HTERT RPE-1 (cell line): ENCODE data around the gene CACNA1F.

Experiments
- in situ Hi-C: fragments of 300-500 bp; cut with MboI; formaldehyde crosslinking; loops from 4 replicates; pipeline ENCODE4 v1.14.3; 2020; ENCODE audit warnings: low sequenced_read_pairs

The CACNA1F gene

DNA sequence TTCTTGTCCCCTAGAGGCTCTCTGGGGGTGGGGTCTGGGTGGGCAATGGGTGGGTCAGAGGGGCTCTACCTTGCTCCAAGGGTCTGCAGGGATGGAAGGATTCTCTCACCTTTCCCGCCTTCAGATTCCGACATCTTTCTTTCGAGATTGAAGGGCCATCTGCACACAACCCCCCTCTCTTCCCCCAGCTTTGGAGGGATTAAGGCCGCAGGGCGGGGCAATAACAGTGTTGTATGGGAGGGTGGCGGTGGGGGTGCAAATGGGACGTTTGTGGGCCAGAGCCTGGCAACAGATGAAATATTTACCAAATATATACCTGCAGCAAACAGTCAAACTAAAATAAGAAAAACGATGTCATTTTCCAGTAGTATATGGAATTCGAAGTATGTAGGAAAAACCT, at the start of gene CACNA1F:
Gene CACNA1F, minus strand, starts transcription at position 165 of the 400 bp plus-strand sequence. Its CDS starts 31 bp downstream, at position 134.
- in situ Hi-C loops = no loop called here

DNA sequence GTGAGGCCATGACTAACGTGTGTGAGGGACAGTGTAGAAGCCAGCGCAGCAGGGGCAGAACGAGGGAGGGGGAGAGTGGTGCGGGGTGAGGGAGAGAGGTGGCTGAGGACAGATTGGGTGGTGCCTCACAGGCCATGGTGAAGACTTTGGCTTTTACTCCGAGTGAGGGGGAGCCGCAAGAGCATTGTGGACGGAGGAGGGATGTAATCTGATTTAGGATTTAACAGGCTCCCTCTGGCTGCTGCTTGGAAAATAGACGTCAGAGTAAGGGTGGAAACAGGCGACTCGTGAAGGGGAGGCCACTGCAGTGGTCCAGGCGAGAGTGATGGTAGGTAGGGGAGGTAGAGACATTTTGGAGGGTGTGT, 49.5 kb upstream of the CACNA1F start:
- in situ Hi-C loops = no loop called here

DNA sequence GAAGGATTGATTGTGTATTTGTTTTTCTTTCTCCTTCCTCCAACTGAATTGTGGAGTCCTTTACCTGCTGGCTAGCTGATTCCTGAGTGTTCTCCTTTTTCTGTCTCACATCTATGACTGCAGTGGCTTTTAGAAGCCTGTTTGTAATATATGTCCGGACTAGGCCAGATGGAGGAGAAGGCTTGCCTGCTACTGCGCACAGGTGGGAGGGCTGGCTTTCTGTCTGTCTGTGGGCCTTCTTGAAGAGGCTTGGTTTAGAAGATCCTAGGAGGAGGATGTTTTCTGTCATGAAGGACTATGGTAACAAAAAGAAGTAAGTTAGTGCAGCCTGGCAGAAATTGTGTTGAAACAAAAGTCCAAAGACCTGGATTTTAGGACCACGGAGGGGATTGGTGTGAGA, 44.9 kb upstream of the CACNA1F start:
- in situ Hi-C loops = no loop called here

DNA sequence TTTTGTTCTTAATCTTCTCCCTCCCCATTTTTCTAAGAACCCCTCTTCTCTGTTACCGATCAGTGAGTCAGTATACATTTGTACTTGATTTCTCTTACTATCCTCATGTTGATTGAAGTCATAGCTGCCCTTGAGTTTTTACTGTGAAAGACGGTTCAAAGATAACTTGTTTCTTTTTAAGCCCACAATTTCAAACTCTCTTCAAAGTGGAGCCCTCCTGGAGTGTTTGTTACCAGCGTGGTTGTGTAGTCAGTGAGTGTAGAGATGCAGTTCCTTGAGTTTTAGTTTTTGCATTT, 44.3 kb upstream of the CACNA1F start:
- in situ Hi-C loops = no loop called here

DNA sequence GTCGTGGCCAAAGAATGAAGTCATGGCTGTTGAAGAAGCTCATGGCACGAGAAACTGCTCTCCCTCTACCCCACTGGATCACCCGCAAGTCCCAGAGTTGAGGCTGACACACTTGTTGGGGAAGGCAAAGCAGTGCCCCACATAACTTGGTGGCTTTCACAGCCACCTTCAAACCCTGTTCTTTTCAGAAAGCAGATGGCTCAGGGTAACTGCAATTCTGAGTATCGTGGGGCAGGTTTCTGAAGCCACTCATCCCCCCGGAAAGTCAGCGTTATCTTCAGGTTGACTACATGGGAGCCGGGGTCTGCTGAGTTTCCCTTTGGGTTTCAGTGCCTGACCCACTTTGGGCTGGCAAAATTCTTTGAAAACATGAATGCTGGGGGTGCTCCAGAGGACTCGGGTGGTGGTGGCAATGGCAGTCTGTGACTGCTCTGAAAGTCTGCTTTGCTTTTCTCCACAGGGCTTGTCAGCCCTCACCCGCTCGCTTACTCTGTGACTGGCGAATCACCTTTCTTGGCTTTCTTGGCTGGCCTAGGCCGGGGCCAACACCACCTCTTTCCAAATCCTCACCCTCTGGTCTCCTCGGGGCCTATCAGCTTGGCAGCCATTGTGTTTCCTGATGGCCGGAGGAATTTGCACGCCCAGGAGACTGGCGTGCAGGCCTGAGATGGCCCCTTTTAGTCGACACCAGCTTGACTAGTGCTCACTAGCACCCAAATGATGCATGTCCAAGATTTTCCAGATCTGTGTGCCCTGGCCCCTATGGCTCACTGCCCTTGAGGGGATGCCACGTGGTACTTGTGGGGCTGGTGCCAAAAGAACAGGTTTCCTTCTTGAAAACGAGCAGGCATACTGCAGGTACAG, 43.8 kb upstream of the CACNA1F start:
- in situ Hi-C loops = no loop called here

DNA sequence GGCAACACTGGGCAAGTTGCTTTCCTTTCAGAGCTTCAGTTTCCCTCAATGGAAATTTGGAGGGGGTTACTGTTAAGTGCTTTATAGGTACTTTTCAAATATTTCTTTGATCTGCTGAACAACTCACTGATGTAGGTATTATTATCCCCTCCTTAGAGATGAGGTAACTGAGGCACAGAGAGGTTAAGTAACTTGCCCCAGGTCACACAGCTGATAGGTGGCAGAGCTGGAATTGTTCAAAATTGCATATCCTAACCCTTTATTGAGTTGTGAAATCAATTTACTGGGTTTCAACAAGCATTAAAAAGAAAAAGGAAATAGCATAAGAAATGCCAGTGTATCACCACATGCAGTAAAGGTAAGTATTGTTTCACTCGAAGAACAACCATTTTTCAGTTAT, 43.1 kb upstream of the CACNA1F start:
- in situ Hi-C loops = no loop called here

DNA sequence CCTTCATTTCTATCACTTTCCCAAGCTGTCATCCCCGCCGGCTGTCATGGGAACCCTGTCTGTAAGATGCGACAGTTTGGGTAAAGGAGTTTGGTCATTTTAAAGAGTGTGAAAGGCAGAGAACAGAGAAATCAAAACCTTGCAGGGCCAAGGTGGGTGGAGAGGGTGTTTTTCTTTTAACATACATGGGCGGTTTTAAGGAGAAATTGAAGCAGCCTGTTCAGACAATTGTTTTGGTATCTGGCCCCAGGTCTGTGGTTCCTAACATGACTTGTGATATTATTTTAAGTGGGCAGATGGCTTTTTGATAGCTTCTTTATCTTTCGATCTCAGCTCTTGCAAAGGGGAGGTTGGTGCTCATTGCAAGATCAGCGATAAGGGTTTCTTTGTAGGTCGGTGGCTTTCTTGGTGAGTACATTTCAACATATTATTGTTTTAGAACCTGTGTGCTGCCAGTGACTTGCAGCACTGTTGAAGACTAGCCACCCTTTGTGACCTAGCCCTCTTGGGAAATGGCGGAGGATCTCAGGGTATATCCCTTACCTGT, 40.1 kb upstream of the CACNA1F start:
- in situ Hi-C loops = no loop called here

DNA sequence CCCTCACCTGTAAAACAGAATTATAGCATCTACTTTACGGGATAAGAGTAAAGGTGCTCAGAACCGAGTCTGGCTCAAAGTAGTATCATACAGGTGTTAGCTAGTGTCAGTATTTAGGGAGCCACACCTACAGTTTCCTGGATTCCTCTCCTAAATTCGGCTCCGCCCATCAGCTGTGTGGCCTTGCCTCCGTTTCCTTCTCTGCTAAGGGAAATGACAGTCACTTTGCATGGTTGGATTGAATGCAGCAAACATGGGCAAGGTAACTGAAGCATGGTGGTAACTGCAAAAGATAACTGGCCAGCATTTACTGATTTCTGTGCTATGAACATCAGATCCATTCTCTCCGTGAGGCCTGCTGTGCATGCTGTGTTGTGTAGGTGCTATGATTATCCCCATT, 39.3 kb upstream of the CACNA1F start:
- in situ Hi-C loops = no loop called here

DNA sequence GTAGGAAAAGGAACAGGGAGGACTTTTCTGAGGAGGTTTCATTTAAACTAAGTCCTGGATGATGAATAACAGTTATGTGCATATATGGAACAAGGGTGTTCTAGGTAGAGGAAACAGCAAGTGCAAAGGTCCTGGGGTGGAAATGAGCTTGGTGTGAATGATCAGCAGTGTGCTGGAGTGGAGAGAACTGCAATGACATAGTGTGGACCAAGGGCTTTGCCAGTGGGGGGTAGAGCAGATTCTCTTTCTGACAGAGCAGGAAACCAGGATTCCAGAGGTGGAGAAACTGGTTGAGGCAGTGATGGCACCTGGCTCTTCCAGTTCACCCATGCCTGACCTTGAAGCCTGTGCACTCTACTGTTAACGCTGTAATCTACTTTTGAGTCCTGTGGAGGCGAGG, 38.2 kb upstream of the CACNA1F start:
- in situ Hi-C loops = no loop called here

DNA sequence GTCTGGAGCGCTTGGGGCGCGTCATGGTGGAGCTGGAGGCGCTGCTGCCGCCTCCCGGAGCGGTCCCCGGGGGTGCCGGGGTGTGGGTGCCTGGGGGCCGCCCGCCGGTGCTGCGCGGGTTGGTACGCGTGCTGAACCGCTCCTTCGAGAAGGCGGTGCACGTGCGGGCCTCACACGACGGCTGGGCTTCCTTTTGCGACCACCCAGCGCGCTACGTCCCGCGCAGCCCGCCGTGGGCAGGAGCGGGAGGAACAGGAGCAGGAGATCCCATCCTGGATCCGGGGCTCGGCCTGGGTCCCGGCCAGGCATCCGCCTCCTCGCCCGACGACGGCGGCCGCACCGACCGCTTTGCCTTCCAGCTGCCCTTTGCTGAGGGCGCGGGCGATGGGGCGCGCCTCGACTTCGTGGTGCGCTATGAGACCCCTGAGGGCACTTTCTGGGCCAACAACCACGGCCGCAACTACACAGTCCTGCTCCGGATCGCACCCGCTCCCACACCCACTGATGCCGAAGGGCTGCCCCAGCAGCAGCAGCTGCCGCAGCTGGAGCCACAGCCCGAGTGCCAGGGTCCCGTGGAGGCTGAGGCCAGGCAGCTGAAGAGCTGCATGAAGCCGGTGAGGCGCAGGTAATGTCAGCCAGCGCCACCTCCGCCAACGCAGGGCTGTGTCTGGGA, 37.2 kb upstream of the CACNA1F start:
- in situ Hi-C loops = no loop called here

DNA sequence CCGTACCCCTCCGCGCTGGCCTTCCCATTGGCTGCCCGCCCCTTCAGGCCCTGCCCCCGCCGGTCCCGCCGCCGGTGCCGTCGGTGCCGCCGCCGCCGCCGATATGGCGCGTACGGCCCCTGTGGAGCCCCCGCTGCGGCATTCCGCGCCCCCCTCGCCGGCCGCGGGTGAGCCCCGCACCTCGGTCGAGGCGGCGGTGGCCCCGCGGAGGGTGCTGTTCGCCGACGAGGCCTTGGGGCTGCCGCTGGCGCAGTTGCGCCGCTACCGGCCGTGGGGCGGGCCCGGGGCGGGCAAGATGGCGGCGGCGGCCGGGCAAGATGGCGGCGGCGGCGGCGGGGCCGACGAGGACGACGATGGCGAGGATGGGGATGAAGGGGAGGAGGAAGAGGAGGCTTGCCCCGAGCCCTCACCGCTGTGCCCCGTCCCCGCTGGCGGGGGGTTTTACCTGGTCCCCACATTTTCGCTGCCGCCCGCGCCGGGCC, 36.7 kb upstream of the CACNA1F start, which contains the start of gene PPP1R3F:
Gene PPP1R3F, plus strand, starts transcription at position 27 of the 482 bp plus-strand sequence. Its CDS starts 77 bp downstream, at position 104.
- in situ Hi-C loops = no loop called here

DNA sequence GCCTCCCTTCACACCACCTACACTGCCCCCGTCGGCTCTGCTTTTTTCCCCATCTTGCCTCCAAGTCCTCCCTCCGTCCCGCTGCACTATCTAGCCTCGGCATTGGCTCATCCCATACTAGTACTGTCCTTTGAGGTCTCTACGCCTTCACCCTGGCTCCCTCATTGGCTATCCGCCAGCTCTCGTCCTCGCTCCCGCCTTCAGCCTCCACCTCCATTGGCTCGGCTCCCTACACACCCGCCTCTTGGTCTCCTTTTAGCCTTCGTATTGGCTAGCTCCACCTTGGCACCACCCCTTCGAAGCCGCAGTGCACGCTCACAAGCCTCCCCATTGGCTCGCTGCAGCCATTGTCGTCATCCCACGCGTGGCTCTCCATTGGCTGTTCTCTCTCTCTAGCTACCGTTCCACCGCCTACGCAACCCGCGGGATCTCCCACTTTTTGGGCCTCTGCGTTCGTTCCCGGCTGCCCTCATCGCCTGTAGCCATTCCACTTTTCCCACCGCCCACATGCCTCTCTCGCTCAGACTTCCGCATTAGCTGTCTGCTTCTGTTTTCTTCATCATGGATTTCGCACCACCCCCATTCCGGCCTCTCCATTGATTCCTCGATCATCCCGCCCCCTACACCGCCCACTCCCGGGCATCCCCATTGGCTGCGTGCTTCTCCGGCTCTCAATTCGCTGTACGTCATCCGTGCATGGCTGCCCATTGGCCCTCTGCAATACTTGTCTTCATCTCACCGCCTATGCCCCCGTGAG, 36.0 kb upstream of the CACNA1F start:
- in situ Hi-C loops = no loop called here

DNA sequence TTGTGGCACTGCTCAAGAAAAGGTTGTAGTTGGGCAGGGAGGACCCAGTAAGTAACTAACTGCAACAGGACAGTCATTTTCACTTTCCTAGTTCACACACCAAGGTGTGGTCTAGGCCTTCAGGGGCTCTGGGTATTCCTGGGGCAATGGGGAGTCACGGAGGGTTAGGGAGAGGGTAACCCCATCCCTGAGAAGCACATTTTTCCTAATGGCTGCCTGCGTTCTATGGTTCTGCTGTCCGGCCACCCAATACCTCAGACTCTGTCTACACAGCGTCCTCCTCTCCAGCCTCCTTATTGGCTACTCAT, 35.5 kb upstream of the CACNA1F start:
- in situ Hi-C loops = no loop called here

DNA sequence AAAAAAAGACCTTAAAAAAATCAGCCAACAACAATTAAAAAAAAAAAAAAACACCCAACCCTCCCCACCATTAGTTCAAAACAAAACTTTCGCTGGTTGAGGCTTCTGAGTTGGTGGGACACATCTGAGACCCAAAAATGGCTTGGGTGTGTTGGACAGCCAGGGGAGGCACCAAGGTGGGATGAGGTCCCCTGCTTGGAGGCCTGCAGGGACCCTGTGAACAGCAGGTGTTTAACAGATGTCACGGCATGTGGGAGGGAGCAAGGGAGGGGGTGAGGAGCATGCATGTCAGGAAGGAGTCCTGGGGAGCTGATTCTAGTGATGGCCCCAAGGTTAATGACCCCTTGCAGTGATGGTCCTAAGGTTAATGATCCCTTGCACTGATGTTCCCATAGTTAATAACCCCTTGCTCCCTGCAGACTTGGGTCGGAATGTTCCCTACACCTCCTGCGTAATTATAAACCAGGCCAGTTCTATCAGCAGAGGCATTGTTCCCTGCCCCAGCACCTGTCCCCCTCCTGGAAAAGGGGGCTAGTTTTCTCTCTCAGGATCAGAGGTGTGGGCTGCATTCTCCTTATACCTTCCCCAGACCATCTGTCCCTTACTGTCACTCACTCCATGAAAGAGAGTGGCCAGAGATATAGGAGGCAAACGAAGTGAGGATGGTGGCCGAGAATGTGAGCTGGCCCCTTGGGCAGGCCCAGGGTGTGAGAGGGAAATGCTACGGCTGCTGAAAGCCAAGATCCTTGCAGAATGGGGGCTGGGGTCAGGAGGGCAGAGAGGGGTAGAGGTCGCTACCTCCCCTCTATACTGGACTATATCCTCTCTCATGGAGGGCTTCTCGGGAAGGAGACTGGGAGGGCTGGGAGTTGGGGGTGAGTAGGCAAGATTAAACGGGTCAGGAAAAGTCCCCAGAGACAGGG, 33.6 kb upstream of the CACNA1F start:
- in situ Hi-C loops = no loop called here

DNA sequence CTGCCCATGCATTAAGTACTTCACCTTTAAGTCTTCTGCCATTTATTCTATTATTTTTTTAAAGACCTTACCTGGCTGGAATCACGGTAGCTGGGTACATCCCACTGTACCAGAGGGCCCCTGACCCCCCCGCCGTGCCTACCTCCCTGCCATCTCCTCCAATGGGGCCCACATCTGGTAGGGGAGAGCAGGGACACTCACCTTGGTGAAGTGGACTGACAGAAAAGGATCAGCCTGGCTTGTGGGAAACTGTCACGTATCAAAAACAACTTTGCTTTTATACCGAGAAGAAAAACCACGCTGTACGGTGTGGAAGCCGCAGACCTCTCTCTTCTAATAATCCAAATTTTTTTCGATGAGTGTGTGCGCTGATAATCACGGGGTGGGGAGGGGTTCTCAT, 31.3 kb upstream of the CACNA1F start, which contains the start of gene FOXP3:
Gene FOXP3, minus strand, starts transcription at position 251 of the 400 bp plus-strand sequence. CDS start 6,205 bp downstream, outside the sequence.
- in situ Hi-C loops = no loop called here

DNA sequence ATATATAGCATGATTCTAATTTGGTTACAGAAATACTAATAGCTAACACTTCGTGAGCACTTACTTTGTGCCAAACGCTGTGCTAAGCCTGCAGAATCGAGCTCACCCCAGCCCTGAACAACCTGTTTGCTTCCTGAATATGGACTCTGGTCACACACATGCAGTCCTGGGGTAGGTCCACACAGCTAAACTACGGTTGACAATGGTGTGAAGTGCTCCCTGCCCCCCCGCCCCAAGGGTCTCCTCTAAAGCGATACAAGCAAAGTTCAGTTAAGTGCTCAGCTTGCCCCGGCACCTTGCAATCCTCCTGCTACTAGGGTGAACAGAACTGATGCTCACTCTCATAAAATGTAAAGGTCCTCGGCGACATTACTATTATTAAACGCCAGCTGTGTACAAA, 30.5 kb upstream of the CACNA1F start:
- in situ Hi-C loops = no loop called here

DNA sequence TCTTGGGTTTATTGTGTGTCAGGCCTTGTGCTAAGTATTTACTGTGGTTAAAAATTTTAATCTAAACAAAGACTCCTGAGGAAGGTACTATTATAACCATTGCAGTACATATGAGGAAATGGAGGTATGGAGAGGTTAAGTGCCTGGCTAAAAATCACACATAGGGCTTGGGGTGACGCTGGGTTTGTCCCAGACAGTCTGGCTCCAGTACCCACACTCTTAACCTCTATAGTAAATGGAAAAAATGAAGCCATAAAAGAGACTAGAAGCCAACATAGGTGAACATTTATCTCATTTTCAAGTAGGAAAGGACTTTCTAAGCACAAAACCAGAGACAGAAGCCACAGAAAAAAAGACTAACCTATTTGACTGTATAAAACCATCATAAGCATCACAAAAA, 29.5 kb upstream of the CACNA1F start:
- in situ Hi-C loops = no loop called here

DNA sequence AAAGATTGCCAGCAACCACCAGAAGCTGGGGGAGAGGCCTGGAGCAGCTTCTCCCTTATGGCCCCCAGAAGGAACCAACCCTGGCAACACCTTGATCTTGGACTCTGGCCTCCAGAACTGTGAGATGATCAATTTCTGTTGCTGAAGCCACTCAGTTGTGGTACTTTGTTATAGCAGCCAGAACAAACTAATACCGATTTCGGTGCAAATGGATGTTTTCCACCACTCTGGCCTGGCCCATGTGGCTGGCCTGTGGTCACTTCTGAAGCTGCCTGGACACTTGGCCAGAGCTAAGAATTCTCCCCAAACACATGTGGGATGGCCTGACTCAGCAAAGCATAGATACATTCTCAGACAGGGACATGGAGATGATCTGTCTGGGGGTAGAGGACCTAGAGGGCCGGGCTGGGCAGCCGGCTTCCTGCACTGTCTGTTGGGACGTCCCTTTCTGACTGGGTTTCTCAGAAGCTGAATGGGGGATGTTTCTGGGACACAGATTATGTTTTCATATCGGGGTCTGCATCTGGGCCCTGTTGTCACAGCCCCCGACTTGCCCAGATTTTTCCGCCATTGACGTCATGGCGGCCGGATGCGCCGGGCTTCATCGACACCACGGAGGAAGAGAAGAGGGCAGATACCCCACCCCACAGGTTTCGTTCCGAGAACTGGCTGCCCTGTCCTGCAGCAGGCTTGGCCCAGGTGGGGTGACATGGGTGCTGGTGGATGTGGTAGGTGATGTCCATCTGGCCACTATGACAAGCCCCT, 27.3 kb upstream of the CACNA1F start:
- in situ Hi-C loops = no loop called here

DNA sequence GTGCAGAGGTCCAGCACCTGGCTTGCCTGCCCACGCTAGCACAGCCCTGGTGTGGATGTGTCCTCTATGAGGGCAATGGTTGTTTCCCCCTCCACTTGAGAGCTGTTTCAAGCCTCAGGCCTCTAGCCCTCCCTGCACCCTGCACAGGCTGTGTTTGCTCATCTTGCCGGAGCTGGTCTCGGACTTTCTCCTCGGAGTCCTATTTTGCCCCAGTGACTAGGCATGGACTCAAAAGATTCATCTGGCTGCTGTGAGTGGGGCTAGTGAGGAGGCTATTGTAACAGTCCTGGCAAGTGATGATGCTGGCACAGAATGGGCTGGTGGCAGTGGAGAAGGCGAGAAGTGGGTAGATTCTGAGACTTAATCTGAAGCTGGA, 25.6 kb upstream of the CACNA1F start:
- in situ Hi-C loops = no loop called here
